Measurements from ENCODE around the gene BACE2. TPM values are rescaled to one million over a fixed set of nuclear protein-coding genes. Genes with fewer than 3 reads are reported as not detected.
A peak's percentile ranks its signal among the peaks of the same experiment; 100 is the strongest.

BACE2 gene
- total RNA-seq, 2 experiments from 2014 or later = 5.1 to 5.2 TPM

DNA sequence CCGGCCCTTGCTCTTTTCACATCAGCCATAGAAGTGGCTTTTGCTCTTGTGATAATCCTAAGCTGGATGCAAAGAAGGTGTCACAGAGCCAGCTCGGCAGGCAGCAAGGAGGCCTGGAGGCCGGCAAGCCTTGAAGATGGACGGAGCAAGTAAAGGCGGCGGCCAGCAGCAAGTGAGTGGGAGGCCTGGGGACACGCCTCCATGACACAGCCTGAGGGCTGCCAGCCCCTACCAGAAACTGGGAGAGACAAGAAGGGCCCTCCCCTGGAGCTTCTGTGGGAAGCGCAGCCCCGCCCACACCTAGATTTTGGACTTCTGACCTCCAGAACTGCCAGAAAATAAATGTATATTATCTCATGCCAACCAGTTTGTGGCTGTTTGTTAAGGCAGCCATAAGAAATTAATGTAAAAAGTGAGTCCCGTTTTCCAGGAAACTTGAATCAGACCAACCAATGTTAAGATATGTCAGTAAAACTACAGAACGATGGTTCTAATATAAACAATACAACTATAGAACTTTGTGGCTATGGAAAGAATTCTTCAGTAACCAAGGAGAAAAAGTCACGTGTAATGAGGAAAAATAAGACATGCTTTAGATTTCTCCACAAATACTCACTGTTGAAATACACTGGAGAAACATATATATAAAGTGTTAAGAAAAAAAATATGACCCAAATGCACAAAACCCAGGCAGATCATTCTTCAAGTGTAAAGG is 49.9 kb downstream of the BACE2 start:
- H3K9me3 Mint-ChIP-seq = no peaks in the 10 kb centered on the region
- no peaks in the 10 kb centered on the region for H3K36me3 Mint-ChIP-seq
- H3K27me3 Mint-ChIP-seq = peaks cover 25% of the 10 kb centered on the region
- ATAC-seq (ENCODE audit: low read depth) (no peak), DNase-seq (no peak)
- POLR2A ChIA-PET = no interaction called here
- H3K27ac Mint-ChIP-seq = no peak overlapping the region
- H3K4me3 Mint-ChIP-seq = no peak overlapping the region
- H3K4me1 Mint-ChIP-seq = peaks cover 4% of the 10 kb centered on the region

DNA sequence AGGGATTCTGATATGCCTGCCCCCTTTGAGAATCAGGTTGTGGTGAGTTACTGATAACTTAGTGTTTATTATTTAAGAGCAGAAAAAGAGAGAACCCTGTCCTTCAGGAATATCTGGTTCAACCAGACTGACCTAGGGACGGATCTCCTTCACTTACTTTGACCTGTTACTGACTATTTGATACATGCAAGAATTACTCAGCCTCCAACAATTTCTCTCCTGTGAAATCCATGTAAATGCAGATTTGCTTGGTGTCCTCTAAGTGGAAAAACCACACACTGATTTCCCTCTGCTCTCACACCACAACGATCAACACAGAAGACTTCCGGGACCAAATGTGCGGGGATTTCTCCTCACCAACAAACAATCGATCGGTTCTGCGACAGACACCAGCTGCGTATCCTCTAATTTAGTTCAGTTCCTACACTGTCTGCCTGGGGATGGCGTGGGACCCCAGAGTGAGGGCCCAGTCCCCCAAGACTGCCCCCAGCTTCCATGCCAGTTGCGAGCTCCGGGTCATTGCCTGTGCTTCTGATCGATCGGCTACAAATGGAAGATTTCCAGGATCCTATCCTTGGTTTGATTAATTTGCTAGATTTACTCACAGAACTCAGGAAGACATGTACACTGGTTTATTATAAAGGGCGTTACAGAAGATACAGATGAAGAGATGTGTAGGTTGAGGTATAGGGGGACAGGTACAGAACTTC is 51.7 kb downstream of the BACE2 start:
- Mint-ChIP-seq H3K4me1 (peaks cover 4% of the 10 kb centered on the region), H3K36me3 (no peaks in the 10 kb centered on the region), H3K27ac (no peak overlapping the region), H3K27me3 (peaks cover 25% of the 10 kb centered on the region), H3K9me3 (no peaks in the 10 kb centered on the region), H3K4me3 (no peak overlapping the region)
- DNase-seq (no peak), ATAC-seq (ENCODE audit: low read depth) (no peak)
- POLR2A ChIA-PET = no interaction called here

DNA sequence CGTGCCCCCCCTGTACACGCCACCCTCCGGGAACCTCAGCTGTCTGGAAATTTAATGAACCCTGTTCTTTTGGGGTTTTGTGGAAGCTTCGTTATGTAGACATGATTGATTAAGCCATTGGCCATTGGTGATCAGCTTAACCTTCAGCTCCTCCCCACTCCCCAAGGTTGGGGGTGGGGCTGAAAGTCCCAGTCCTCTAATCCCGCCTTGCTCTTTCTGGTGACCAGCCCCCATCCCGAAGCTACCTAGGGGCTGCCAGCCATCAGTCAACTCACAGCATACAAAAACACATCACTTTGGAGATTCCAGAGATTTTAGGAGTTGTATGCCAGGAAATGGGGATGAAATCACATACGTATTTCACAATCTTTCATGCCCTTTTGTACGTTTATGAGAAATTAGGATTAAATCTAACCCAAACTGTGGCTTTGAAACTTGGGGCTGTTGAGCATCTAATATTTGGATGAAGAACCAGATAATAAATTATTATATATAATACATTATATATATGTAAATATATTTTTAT is 52.3 kb downstream of the BACE2 start:
- ATAC-seq (ENCODE audit: low read depth) (no peak), DNase-seq (no peak)
- no peak overlapping the region for H3K27ac Mint-ChIP-seq
- no peaks in the 10 kb centered on the region for H3K9me3 Mint-ChIP-seq
- H3K27me3 Mint-ChIP-seq = peaks cover 21% of the 10 kb centered on the region
- H3K4me1 Mint-ChIP-seq = peaks cover 6% of the 10 kb centered on the region
- POLR2A ChIA-PET = no interaction called here
- no peak overlapping the region for H3K4me3 Mint-ChIP-seq
- no peaks in the 10 kb centered on the region for H3K36me3 Mint-ChIP-seq

GRCh38 chr21:41222247-41223068 is 54.5 kb downstream of the BACE2 start:
- Mint-ChIP-seq H3K27me3 (peaks cover 4% of the 10 kb centered on the region), H3K27ac (no peak overlapping the region), H3K4me3 (no peak overlapping the region), H3K36me3 (peaks cover 4% of the 10 kb centered on the region), H3K9me3 (no peaks in the 10 kb centered on the region), H3K4me1 (peaks cover 16% of the 10 kb centered on the region)
- POLR2A ChIA-PET = no interaction called here
- DNase-seq (no peak), ATAC-seq (ENCODE audit: low read depth) (no peak)

DNA sequence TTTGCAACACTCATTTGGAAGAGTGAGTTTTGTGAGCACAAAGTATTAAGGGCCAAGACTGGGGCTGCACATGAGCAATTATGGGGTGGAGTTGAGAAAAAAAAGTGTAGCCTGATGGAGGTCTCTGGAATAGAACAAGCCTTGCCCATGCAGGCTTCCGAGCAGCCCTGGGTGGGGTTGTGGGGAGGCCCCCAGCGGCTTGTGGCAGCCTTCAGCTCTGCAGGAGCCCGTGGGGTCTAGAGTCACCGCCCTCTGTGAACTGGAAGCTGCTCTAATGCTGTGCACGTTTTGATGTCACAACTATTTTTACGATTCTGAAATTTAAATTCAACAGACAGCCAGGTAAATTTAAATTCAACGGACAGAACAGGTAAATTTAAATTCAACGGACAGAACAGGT is 58.9 kb downstream of the BACE2 start:
- peaks cover 18% of the 10 kb centered on the region for H3K36me3 Mint-ChIP-seq
- ATAC-seq (ENCODE audit: low read depth) (no peak), DNase-seq (no peak)
- peaks cover 8% of the 10 kb centered on the region for H3K9me3 Mint-ChIP-seq
- POLR2A ChIA-PET = no interaction called here
- peaks cover 27% of the 10 kb centered on the region for H3K4me1 Mint-ChIP-seq
- H3K27ac Mint-ChIP-seq = no peak overlapping the region
- peaks cover 6% of the 10 kb centered on the region for H3K27me3 Mint-ChIP-seq
- H3K4me3 Mint-ChIP-seq = no peak overlapping the region

GRCh38 chr21:41227357-41228005 is 59.5 kb downstream of the BACE2 start:
- ATAC-seq (ENCODE audit: low read depth) (peak; percentile 78), DNase-seq (no peak)
- Mint-ChIP-seq H3K4me3 (peak overlapping the region; percentile 54), H3K9me3 (peaks cover 8% of the 10 kb centered on the region), H3K4me1 (peaks cover 27% of the 10 kb centered on the region), H3K36me3 (peaks cover 18% of the 10 kb centered on the region), H3K27me3 (peaks cover 6% of the 10 kb centered on the region), H3K27ac (peak overlapping the region; percentile 68)
- POLR2A ChIA-PET = no interaction called here

DNA sequence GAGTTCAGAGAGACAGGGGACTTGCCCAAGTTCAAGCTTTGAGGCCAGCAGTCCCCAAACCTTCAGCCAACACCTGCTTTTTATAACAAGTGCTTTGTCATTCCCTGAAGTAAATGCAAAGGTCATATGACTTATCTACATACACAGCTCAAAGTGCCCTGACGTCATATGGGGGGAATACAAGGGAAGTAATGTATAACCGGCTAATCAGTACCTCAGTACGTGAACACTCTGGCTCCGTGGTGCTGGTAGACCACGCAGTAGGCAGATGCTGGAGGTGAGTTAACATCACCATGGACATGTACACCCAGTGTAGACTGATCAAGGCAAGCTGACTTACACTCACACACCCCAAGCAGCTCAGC is 60.0 kb downstream of the BACE2 start:
- POLR2A ChIA-PET = no interaction called here
- H3K27me3 Mint-ChIP-seq = peaks cover 6% of the 10 kb centered on the region
- H3K36me3 Mint-ChIP-seq = peaks cover 18% of the 10 kb centered on the region
- H3K9me3 Mint-ChIP-seq = peaks cover 8% of the 10 kb centered on the region
- ATAC-seq (ENCODE audit: low read depth) = no peak
- peak overlapping the region; percentile 68 for H3K27ac Mint-ChIP-seq
- DNase-seq = no peak
- H3K4me1 Mint-ChIP-seq = peaks cover 27% of the 10 kb centered on the region
- H3K4me3 Mint-ChIP-seq = peak overlapping the region; percentile 54

DNA sequence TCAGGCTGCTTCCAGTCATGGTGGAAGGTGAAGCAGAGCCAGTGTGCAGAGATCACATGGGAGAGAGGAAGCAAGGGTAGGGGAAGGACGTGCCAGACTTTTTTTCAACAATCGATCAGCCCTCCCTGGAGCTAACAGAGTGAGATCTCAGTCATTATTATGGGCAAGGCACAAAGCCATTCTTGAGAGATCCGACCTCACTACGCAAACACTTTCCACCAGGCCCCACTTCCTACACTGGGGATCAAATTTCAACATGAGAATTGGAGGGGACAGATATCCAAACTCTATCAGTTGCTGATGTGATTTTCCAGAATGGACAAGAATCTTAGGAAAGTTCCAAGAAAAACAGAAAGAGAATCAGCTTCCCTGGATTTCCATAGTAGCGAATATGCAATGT is 60.5 kb downstream of the BACE2 start:
- H3K27ac Mint-ChIP-seq = peak overlapping the region; percentile 25
- POLR2A ChIA-PET = no interaction called here
- no peak overlapping the region for H3K4me3 Mint-ChIP-seq
- peaks cover 27% of the 10 kb centered on the region for H3K4me1 Mint-ChIP-seq
- ATAC-seq (ENCODE audit: low read depth) (no peak), DNase-seq (no peak)
- peaks cover 5% of the 10 kb centered on the region for H3K27me3 Mint-ChIP-seq
- peaks cover 8% of the 10 kb centered on the region for H3K9me3 Mint-ChIP-seq
- H3K36me3 Mint-ChIP-seq = peaks cover 18% of the 10 kb centered on the region

GRCh38 chr21:41228958-41229357 is 61.0 kb downstream of the BACE2 start:
- H3K27ac Mint-ChIP-seq = no peak overlapping the region
- H3K4me3 Mint-ChIP-seq = no peak overlapping the region
- POLR2A ChIA-PET = no interaction called here
- peaks cover 27% of the 10 kb centered on the region for H3K4me1 Mint-ChIP-seq
- peaks cover 8% of the 10 kb centered on the region for H3K9me3 Mint-ChIP-seq
- H3K36me3 Mint-ChIP-seq = peaks cover 18% of the 10 kb centered on the region
- no peak for ATAC-seq (ENCODE audit: low read depth)
- peaks cover 4% of the 10 kb centered on the region for H3K27me3 Mint-ChIP-seq
- no peak for DNase-seq

GRCh38 chr21:41229509-41230248 is 61.7 kb downstream of the BACE2 start:
- no peak for ATAC-seq (ENCODE audit: low read depth)
- H3K27ac Mint-ChIP-seq = no peak overlapping the region
- peaks cover 4% of the 10 kb centered on the region for H3K27me3 Mint-ChIP-seq
- H3K36me3 Mint-ChIP-seq = peaks cover 18% of the 10 kb centered on the region
- H3K9me3 Mint-ChIP-seq = peaks cover 8% of the 10 kb centered on the region
- peaks cover 27% of the 10 kb centered on the region for H3K4me1 Mint-ChIP-seq
- POLR2A ChIA-PET = no interaction called here
- DNase-seq = no peak
- H3K4me3 Mint-ChIP-seq = no peak overlapping the region

GRCh38 chr21:41230497-41230896 is 62.5 kb downstream of the BACE2 start:
- Mint-ChIP-seq H3K4me1 (peaks cover 23% of the 10 kb centered on the region), H3K4me3 (no peak overlapping the region), H3K27me3 (peaks cover 4% of the 10 kb centered on the region), H3K36me3 (peaks cover 18% of the 10 kb centered on the region), H3K27ac (no peak overlapping the region), H3K9me3 (peaks cover 8% of the 10 kb centered on the region)
- ATAC-seq (ENCODE audit: low read depth) (no peak), DNase-seq (no peak)
- POLR2A ChIA-PET = no interaction called here

GRCh38 chr21:41231060-41231459 is 63.1 kb downstream of the BACE2 start:
- H3K36me3 Mint-ChIP-seq = peaks cover 18% of the 10 kb centered on the region
- peaks cover 4% of the 10 kb centered on the region for H3K27me3 Mint-ChIP-seq
- peaks cover 20% of the 10 kb centered on the region for H3K4me1 Mint-ChIP-seq
- H3K9me3 Mint-ChIP-seq = peaks cover 8% of the 10 kb centered on the region
- POLR2A ChIA-PET = no interaction called here
- H3K27ac Mint-ChIP-seq = no peak overlapping the region
- H3K4me3 Mint-ChIP-seq = no peak overlapping the region
- DNase-seq = no peak
- ATAC-seq (ENCODE audit: low read depth) = no peak

DNA sequence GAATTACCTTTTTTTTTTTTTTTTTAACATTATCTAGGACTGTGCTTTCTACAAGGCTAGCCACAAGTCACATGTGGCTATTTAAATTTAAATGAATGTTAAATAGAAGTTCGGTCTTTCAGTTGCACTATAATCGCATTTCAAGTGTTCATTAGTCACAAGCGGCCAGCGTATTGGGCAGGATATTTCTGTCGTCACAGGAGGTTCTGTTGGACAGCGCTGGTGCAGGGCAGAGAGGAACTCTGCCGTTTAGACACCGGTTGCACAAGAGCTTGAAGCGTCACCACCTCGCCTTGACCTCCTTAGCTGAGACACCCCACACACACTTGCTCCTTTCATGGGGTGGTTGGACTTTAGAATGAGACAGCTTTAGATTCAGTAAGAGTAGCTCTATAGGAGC is 64.1 kb downstream of the BACE2 start:
- POLR2A ChIA-PET = no interaction called here
- H3K27me3 Mint-ChIP-seq = peaks cover 4% of the 10 kb centered on the region
- H3K36me3 Mint-ChIP-seq = peaks cover 14% of the 10 kb centered on the region
- no peak overlapping the region for H3K4me3 Mint-ChIP-seq
- peaks cover 15% of the 10 kb centered on the region for H3K4me1 Mint-ChIP-seq
- peaks cover 8% of the 10 kb centered on the region for H3K9me3 Mint-ChIP-seq
- ATAC-seq (ENCODE audit: low read depth) (no peak), DNase-seq (no peak)
- no peak overlapping the region for H3K27ac Mint-ChIP-seq
